HEK293 (cell line): Measurements from ENCODE around the gene FCN3.

Experiments
- CTCF ChIA-PET: fragments of 350-600 bp; formaldehyde crosslinking; extraction: SDS; loops from one replicate; lab custom pipeline; 2021; ENCODE audit warnings: antibody characterized with exemption; lab: Yijun Ruan, JAX
- POLR2A ChIA-PET: fragments of 300-600 bp; formaldehyde crosslinking; extraction: SDS; loops from one replicate; lab custom pipeline; 2020; ENCODE audit warnings: antibody characterized with exemption, inconsistent platforms; lab: Yijun Ruan, JAX
- H3K27ac ChIP-seq: fragments of 200-500 bp; sonication (Bioruptor generic); 2 replicates; pipeline ENCODE4 v1.5.1; 2014; ENCODE audit warnings: low read depth, low read length, control low read depth, inconsistent platforms; ENCODE audit errors: extremely low read depth
- H3K36me3 ChIP-seq, 2 experiments: fragments of 200-500 bp in 1 of 2; sonication (Bioruptor generic) in 1 of 2; 1 replicate in 1 of 2; 2 replicates in 1 of 2; pipeline ENCODE4 v1.5.1; 2014 to 2017; ENCODE audit warnings: inconsistent platforms in 2 of 2, low read length in 2 of 2; ENCODE audit not compliant: control insufficient read depth in 2 of 2, insufficient read depth in 1 of 2
- H3K4me1 ChIP-seq: fragments of 200-500 bp; sonication (Bioruptor generic); 2 replicates; pipeline ENCODE4 v1.5.1; 2014; ENCODE audit warnings: mild to moderate bottlenecking, low read length, inconsistent platforms; ENCODE audit not compliant: control insufficient read depth, insufficient read depth
- H3K4me3 ChIP-seq: 2 replicates; pipeline ENCODE4 v1.5.1; 2011; ENCODE audit warnings: low read depth, mild to moderate bottlenecking, control low read depth, low read length, moderate library complexity
- H3K9me3 ChIP-seq: fragments of 200-500 bp; sonication (Bioruptor generic); 2 replicates; pipeline ENCODE4 v1.5.1; 2014; ENCODE audit warnings: low read depth, low read length, inconsistent platforms; ENCODE audit not compliant: control insufficient read depth, insufficient read depth
- BCL11A ChIP-seq: fragments of 450-650 bp; formaldehyde crosslinking; IDR thresholded peaks from 2 replicates; pipeline ENCODE4 v1.5.1; 2016; ENCODE audit warnings: low read depth, missing biosample characterization, missing genetic modification characterization
- HIC1 ChIP-seq: fragments of 450-650 bp; formaldehyde crosslinking; IDR thresholded peaks from 2 replicates; pipeline ENCODE4 v1.5.1; 2016; ENCODE audit warnings: missing biosample characterization, missing genetic modification characterization
- HOXC10 ChIP-seq: sonication (generic); formaldehyde crosslinking; IDR thresholded peaks from 2 replicates; pipeline ENCODE4 v1.8.1; 2023; ENCODE audit warnings: mild to moderate bottlenecking, missing genetic modification reagents
- OSR2 ChIP-seq: fragments of 450-650 bp; formaldehyde crosslinking; IDR thresholded peaks from 2 replicates; pipeline ENCODE4 v1.5.1; 2016; ENCODE audit warnings: missing biosample characterization, missing genetic modification characterization
- OVOL3 ChIP-seq: fragments of 450-650 bp; formaldehyde crosslinking; IDR thresholded peaks from 2 replicates; pipeline ENCODE4 v1.5.1; 2016; ENCODE audit warnings: missing biosample characterization, missing genetic modification characterization
- REPIN1 ChIP-seq: fragments of 450-650 bp; formaldehyde crosslinking; IDR thresholded peaks from 2 replicates; pipeline ENCODE4 v1.5.1; 2017; ENCODE audit warnings: missing biosample characterization, missing genetic modification characterization, low read depth
- SCRT1 ChIP-seq: fragments of 450-650 bp; formaldehyde crosslinking; IDR thresholded peaks from 2 replicates; pipeline ENCODE4 v1.5.1; 2016; ENCODE audit warnings: missing biosample characterization, missing genetic modification characterization, borderline replicate concordance
- SP7 ChIP-seq: fragments of 450-650 bp; formaldehyde crosslinking; IDR thresholded peaks from 2 replicates; pipeline ENCODE4 v1.5.1; 2016; ENCODE audit warnings: missing biosample characterization, missing genetic modification characterization
- TCF7L2 ChIP-seq: IDR thresholded peaks from 2 replicates; pipeline ENCODE4 v1.6.1; 2011; ENCODE audit warnings: low read depth, mild to moderate bottlenecking, inconsistent platforms, low read length, moderate library complexity, borderline replicate concordance
- WT1 ChIP-seq: fragments of 450-650 bp; formaldehyde crosslinking; IDR thresholded peaks from 2 replicates; pipeline ENCODE4 v1.5.1; 2016; ENCODE audit warnings: missing biosample characterization, missing genetic modification characterization
- ZNF169 ChIP-seq: fragments of 450-650 bp; formaldehyde crosslinking; IDR thresholded peaks from 2 replicates; pipeline ENCODE4 v1.5.1; 2016; ENCODE audit warnings: missing biosample characterization, missing genetic modification characterization
- ZNF174 ChIP-seq: fragments of 450-650 bp; formaldehyde crosslinking; IDR thresholded peaks from 2 replicates; pipeline ENCODE4 v1.5.0; 2017; ENCODE audit warnings: missing biosample characterization, mild to moderate bottlenecking, missing genetic modification characterization
- ZNF18 ChIP-seq: fragments of 450-650 bp; formaldehyde crosslinking; IDR thresholded peaks from 2 replicates; pipeline ENCODE4 v1.5.1; 2016; ENCODE audit warnings: missing biosample characterization, missing genetic modification characterization
- ZNF211 ChIP-seq: fragments of 450-650 bp; formaldehyde crosslinking; IDR thresholded peaks from 2 replicates; pipeline ENCODE4 v1.5.1; 2016; ENCODE audit warnings: low read depth, missing biosample characterization, missing genetic modification characterization
- ZNF214 ChIP-seq: fragments of 450-650 bp; formaldehyde crosslinking; IDR thresholded peaks from 2 replicates; pipeline ENCODE4 v1.5.1; 2017; ENCODE audit warnings: missing biosample characterization, mild to moderate bottlenecking, missing genetic modification characterization, borderline replicate concordance
- ZNF398 ChIP-seq: fragments of 450-650 bp; formaldehyde crosslinking; IDR thresholded peaks from 2 replicates; pipeline ENCODE4 v1.5.1; 2017; ENCODE audit warnings: missing biosample characterization, missing genetic modification characterization
- ZNF48 ChIP-seq: fragments of 450-650 bp; formaldehyde crosslinking; IDR thresholded peaks from 2 replicates; pipeline ENCODE4 v1.5.1; 2016; ENCODE audit warnings: missing biosample characterization, missing genetic modification characterization
- ZNF555 ChIP-seq: fragments of 450-650 bp; formaldehyde crosslinking; conservative IDR thresholded peaks from 2 replicates; pipeline ENCODE4 v1.5.1; 2017; ENCODE audit warnings: missing biosample characterization, mild to moderate bottlenecking, missing genetic modification characterization, inconsistent platforms
- ZNF621 ChIP-seq: fragments of 450-650 bp; formaldehyde crosslinking; IDR thresholded peaks from 2 replicates; pipeline ENCODE4 v1.5.1; 2017; ENCODE audit warnings: missing biosample characterization, missing genetic modification characterization
- ZNF645 ChIP-seq: fragments of 450-650 bp; formaldehyde crosslinking; IDR thresholded peaks from 2 replicates; pipeline ENCODE4; 2016; ENCODE audit warnings: missing biosample characterization, missing genetic modification characterization
- ZNF747 ChIP-seq: fragments of 450-650 bp; formaldehyde crosslinking; IDR thresholded peaks from 2 replicates; pipeline ENCODE4 v1.5.1; 2016; ENCODE audit warnings: missing biosample characterization, missing genetic modification characterization
- ZNF791 ChIP-seq: fragments of 450-650 bp; formaldehyde crosslinking; IDR thresholded peaks from 2 replicates; pipeline ENCODE4 v1.5.1; 2016; ENCODE audit warnings: missing biosample characterization, missing genetic modification characterization
- ZSCAN30 ChIP-seq: fragments of 450-650 bp; IDR thresholded peaks from 2 replicates; pipeline ENCODE4 v1.5.1; 2018; ENCODE audit warnings: missing biosample characterization, mild to moderate bottlenecking, missing genetic modification characterization, moderate library complexity

The FCN3 gene

GRCh38 chr1:27394925-27395324, 20.3 kb upstream of the FCN3 start:
- POLR2A ChIA-PET, result interaction anchor here (1.0 to 1.7 kb wide), 3 partner anchors 30 to 209 kb away, joined by 4 to 7 read pairs (median 5); partner anchors contain the start of gene AHDC1
- TF ChIP-seq ZNF18 (tag by site-specific recombination), result no peak
- TF ChIP-seq BCL11A (tag by site-specific recombination), result no peak
- no peak for TF ChIP-seq SCRT1 (tag by site-specific recombination)
- TF ChIP-seq WT1 (tag by site-specific recombination), result no peak
- TF ChIP-seq ZNF48 (tag by site-specific recombination), result no peak
- no peak for TF ChIP-seq ZNF791 (tag by site-specific recombination)
- no peak for TF ChIP-seq ZNF555 (tag by site-specific recombination)
- no peak for TF ChIP-seq OSR2
- no peak for TF ChIP-seq ZNF747 (tag by site-specific recombination)
- TF ChIP-seq HIC1 (tag by site-specific recombination), result no peak
- no peak for TF ChIP-seq OVOL3
- no peak for TF ChIP-seq SP7
- TF ChIP-seq ZNF211, result no peak
- TF ChIP-seq ZNF214, result no peak
- no peak for TF ChIP-seq REPIN1 (tag by site-specific recombination)
- TF ChIP-seq ZNF174 (tag by site-specific recombination), result no peak
- no peak for TF ChIP-seq ZSCAN30 (tag by site-specific recombination)

GRCh38 chr1:27394282-27394658, 19.6 kb upstream of the FCN3 start:
- ChIA-PET CTCF (interaction anchor here (0.5 to 7.4 kb wide), 29 partner anchors 10 to 397 kb away, joined by 3 to 202 read pairs (median 4); partner anchors contain the start of genes AHDC1, FCN3, MAP3K6 and SYTL1), POLR2A (interaction anchor here (1.0 to 1.7 kb wide), 2 partner anchors 29 to 96 kb away, joined by 4 to 5 read pairs; no protein-coding TSS in a partner anchor)
- H3K36me3 ChIP-seq, result no peaks in the 10 kb centered on the region
- H3K27ac ChIP-seq, result no peak overlapping the region
- no peak overlapping the region for H3K4me3 ChIP-seq
- H3K9me3 ChIP-seq, result no peaks in the 10 kb centered on the region
- no peaks in the 10 kb centered on the region for H3K4me1 ChIP-seq
- TF ChIP-seq TCF7L2 (no peak), ZNF621 (tag by site-specific recombination) (no peak), HIC1 (tag by site-specific recombination) (peak; percentile 51; the same call in 1 of the 2 replicates), ZNF398 (tag by site-specific recombination) (no peak), ZNF645 (no peak), ZNF214 (no peak), HOXC10 (CRISPR knock-in tag) (no peak), ZNF169 (no peak)

More at GRCh38 chr1:27394925-27395324, 20.3 kb upstream of the FCN3 start:
- Histone ChIP-seq H3K36me3 (no peaks in the 10 kb centered on the region), H3K4me1 (no peaks in the 10 kb centered on the region), H3K9me3 (no peaks in the 10 kb centered on the region), H3K4me3 (no peak overlapping the region), H3K27ac (no peak overlapping the region)
- CTCF ChIA-PET, result interaction anchor here (0.5 to 7.4 kb wide), 34 partner anchors 9 to 398 kb away, joined by 3 to 202 read pairs (median 4); partner anchors contain the start of genes AHDC1, FCN3, MAP3K6 and SYTL1
